PC-3 (cell line): ENCODE data around the gene EDRF1. TPM values are rescaled to one million over a fixed set of nuclear protein-coding genes. Genes with fewer than 3 reads are reported as not detected.

Source experiments
- ATAC-seq: fragments of 200-7000 bp; cut with Tn5 transposase; 2 replicates; pipeline ENCODE4 v1.9.1; 2020; ENCODE audit warnings: mild to moderate bottlenecking, moderate library complexity
- BruUV-seq: library from RNA; stranded (reverse); fragments of 400-500 nt; replicated peaks from 2 replicates; lab custom pipeline; 2021; lab: Mats Ljungman, UMichigan
- CTCF ChIA-PET: fragments of 300-600 bp; sonication (Branson Sonifier 250); formaldehyde crosslinking; loops from one replicate; lab custom pipeline; 2022; ENCODE audit warnings: antibody characterized with exemption; lab: Charles Lee
- POLR2A ChIA-PET: fragments of 300-600 bp; sonication (Branson Sonifier 250); formaldehyde crosslinking; loops from one replicate; lab custom pipeline; 2022; ENCODE audit warnings: antibody characterized with exemption; ENCODE audit not compliant: unreplicated experiment; lab: Charles Lee
- DNase-seq: peaks from one replicate; pipeline ENCODE4 v3.0.0-alpha.2; 2015
- H2AFZ ChIP-seq: fragments of 300-600 bp; sonication (generic); 2 replicates; pipeline ENCODE4 v1.6.0; 2016; ENCODE audit warnings: antibody characterized with exemption, low read length
- H3F3A ChIP-seq: fragments of 300-600 bp; sonication (generic); one replicate; pipeline ENCODE4 v1.6.0; 2017; ENCODE audit warnings: antibody characterized with exemption, low read length, control low read depth, mild to moderate bottlenecking; ENCODE audit not compliant: unreplicated experiment
- H3K27ac ChIP-seq: fragments of 300-600 bp; sonication (generic); 2 replicates; pipeline ENCODE4 v1.5.1; 2016; ENCODE audit warnings: mild to moderate bottlenecking, low read length
- H3K27me3 ChIP-seq: fragments of 300-600 bp; sonication (generic); 2 replicates; pipeline ENCODE4 v1.6.1; 2016; ENCODE audit warnings: low read length, mixed read lengths
- H3K36me3 ChIP-seq: fragments of 300-600 bp; sonication (generic); 2 replicates; pipeline ENCODE4 v1.6.1; 2016; ENCODE audit warnings: low read depth, mixed run types, low read length, mixed read lengths
- H3K4me1 ChIP-seq: fragments of 300-600 bp; sonication (generic); 2 replicates; pipeline ENCODE4 v1.5.1; 2016; ENCODE audit warnings: low read length; ENCODE audit not compliant: insufficient read depth
- H3K4me2 ChIP-seq: fragments of 300-600 bp; sonication (generic); 2 replicates; pipeline ENCODE4 v1.6.0; 2016; ENCODE audit warnings: low read length
- H3K4me3 ChIP-seq: fragments of 300-600 bp; sonication (generic); 2 replicates; pipeline ENCODE4 v1.5.1; 2016; ENCODE audit warnings: mild to moderate bottlenecking, low read length, mixed read lengths
- H3K79me2 ChIP-seq: fragments of 300-600 bp; sonication (generic); 2 replicates; pipeline ENCODE4 v1.6.1; 2017; ENCODE audit warnings: low read length, mixed read lengths
- H3K9ac ChIP-seq: fragments of 300-600 bp; sonication (generic); 2 replicates; pipeline ENCODE4 v1.6.0; 2016; ENCODE audit warnings: mild to moderate bottlenecking, low read length
- H3K9me2 ChIP-seq: fragments of 300-600 bp; sonication (generic); replicated peaks from 2 replicates; pipeline ENCODE4 v1.6.1; 2016; ENCODE audit warnings: mixed run types, low read length, mixed read lengths
- H3K9me3 ChIP-seq: fragments of 300-600 bp; sonication (generic); 2 replicates; pipeline ENCODE4 v1.6.1; 2016; ENCODE audit warnings: low read length, mixed read lengths
- H4K20me1 ChIP-seq: fragments of 300-600 bp; sonication (generic); 2 replicates; pipeline ENCODE4 v1.6.1; 2016; ENCODE audit warnings: low read length, mixed read lengths
- EZH2 ChIP-seq: fragments of 300-600 bp; sonication (generic); IDR thresholded peaks from one replicate; pipeline ENCODE4 v1.6.1; 2017; ENCODE audit warnings: antibody characterized with exemption, mild to moderate bottlenecking, low read length; ENCODE audit not compliant: unreplicated experiment
- EZH2phosphoT487 ChIP-seq: fragments of 300-600 bp; sonication (generic); IDR thresholded peaks from 2 replicates; pipeline ENCODE4 v1.6.1; 2018; ENCODE audit warnings: mild to moderate bottlenecking, antibody characterized with exemption, low read length, borderline replicate concordance
- intact Hi-C: fragments of 100-400 bp; cut with micrococcal nuclease; formaldehyde crosslinking; loops from 2 replicates; pipeline ENCODE4 v1.9.0; 2023
- total RNA-seq: library from RNA; depleted of rRNA; stranded (reverse); fragments of >200 nt; gene quantifications from 2 replicates; pipeline ENCODE4 v1.2.3, GENCODE V29; 2014
- TF ChIP-seq, protein P1 (sequence below): fragments of 300-600 bp; sonication (generic); conservative IDR thresholded peaks from 2 replicates; pipeline ENCODE4 v1.5.1; 2017; ENCODE audit warnings: antibody characterized with exemption, low read depth, mild to moderate bottlenecking, low read length

EDRF1 gene
- total RNA-seq, 1 experiment from 2014 or later, result 17.7 TPM

DNA sequence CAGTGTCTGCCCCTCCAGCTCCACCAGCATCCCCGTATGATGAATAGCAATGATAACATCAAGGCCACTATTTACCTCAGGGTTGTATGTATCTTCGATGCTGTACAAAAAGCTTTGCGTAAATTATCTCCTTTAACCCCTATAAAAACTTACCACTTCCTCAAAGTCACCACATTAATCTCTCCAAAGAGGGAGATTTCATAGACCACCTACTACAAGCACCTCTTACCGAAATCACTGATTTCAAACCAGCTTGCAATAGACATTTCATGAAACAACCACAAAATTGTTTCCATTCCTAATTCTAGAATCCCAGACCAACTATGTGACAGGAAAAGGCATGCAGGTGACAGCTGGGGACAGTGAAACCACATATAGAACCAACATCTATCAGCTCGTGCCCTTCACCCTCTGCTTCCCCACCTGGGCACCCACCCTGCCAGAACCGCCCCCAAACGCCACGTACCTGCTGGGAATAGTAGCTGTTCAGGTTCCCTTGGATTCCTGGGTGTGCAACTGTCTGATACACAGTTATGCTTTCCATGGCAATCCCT, 76.2 kb downstream of the EDRF1 start:
- Histone ChIP-seq H3K27ac (no peak overlapping the region), H3K9me2 (no peaks in the 10 kb centered on the region), H3K79me2 (no peaks in the 10 kb centered on the region), H3K4me1 (no peaks in the 10 kb centered on the region), H3K4me3 (no peak overlapping the region), H3K9me3 (no peaks in the 10 kb centered on the region), H3K4me2 (no peak overlapping the region), H3K9ac (no peak overlapping the region), H3K36me3 (no peaks in the 10 kb centered on the region), H4K20me1 (no peaks in the 10 kb centered on the region), H3K27me3 (no peaks in the 10 kb centered on the region), H2AFZ (no peak overlapping the region), H3F3A (no peaks in the 10 kb centered on the region)
- intact Hi-C loops, result no loop called here
- CTCF ChIA-PET, result no interaction called here
- POLR2A ChIA-PET, result no interaction called here
- BruUV-seq, result no TSS peak
- TF ChIP-seq, protein P1, sequence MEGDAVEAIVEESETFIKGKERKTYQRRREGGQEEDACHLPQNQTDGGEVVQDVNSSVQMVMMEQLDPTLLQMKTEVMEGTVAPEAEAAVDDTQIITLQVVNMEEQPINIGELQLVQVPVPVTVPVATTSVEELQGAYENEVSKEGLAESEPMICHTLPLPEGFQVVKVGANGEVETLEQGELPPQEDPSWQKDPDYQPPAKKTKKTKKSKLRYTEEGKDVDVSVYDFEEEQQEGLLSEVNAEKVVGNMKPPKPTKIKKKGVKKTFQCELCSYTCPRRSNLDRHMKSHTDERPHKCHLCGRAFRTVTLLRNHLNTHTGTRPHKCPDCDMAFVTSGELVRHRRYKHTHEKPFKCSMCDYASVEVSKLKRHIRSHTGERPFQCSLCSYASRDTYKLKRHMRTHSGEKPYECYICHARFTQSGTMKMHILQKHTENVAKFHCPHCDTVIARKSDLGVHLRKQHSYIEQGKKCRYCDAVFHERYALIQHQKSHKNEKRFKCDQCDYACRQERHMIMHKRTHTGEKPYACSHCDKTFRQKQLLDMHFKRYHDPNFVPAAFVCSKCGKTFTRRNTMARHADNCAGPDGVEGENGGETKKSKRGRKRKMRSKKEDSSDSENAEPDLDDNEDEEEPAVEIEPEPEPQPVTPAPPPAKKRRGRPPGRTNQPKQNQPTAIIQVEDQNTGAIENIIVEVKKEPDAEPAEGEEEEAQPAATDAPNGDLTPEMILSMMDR, result no peak
- TF ChIP-seq EZH2phosphoT487 (no peak), EZH2 (no peak)
- ATAC-seq (no peak), DNase-seq (no peak)

DNA sequence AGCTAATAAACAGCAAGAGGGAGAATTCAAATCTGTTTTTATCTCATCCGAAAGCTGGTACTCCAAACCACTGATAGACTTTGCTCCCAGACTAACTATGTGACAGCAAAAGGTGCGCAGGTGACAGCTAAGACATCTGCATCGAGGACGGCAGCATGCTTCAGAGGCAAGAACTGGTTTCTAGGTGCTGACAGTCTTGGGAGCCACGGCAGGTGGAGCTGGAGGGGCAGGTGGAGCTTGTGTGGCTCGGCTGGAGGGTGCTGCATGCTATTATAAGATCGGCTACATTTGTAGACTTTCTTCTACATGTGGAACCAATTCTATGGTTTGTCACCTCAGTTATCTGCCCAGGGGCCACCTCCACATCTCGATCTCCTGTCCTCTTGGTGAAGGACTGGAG, 77.9 kb downstream of the EDRF1 start:
- H3K36me3 ChIP-seq, result no peaks in the 10 kb centered on the region
- TF ChIP-seq, protein P1, result no peak
- TF ChIP-seq EZH2, result no peak
- TF ChIP-seq EZH2phosphoT487, result no peak

DNA sequence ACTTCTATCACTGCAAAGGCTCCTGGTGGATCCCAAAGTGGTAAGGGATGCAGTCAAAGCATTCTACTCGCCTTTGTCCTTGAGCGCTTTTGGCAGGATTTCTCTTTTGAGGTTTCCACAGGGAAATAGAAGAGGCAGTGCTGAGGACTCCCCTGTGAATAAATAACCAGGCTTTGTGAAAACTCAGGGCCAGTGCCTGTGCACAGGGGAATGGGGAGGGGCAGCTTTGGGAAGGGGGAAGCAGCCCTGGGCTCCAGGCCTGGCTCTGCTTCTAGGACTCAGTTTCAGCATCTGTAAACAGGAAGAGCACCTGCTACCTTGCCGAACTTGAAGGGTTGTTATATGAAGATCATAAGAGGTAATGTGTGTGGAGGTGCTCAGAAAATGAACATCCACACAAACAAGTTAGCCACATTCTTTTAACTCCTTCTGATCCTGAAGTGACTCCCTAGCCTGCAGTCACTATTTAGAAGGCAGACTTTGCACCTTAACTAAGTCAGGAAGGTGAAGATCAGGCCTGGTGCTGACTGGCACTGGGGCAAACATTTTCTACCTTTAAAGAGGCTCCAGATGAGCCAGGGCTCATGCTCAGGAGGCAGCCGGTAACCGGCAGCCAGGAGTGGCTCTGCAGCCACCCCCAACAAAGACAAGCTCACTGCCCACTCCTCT, 78.6 kb downstream of the EDRF1 start:
- no peaks in the 10 kb centered on the region for H3K79me2 ChIP-seq
- no peak overlapping the region for H3K27ac ChIP-seq
- intact Hi-C loops, result no loop called here
- H3K4me1 ChIP-seq, result no peaks in the 10 kb centered on the region
- no peak overlapping the region for H3K9ac ChIP-seq
- no peaks in the 10 kb centered on the region for H3K27me3 ChIP-seq
- ChIA-PET POLR2A (no interaction called here), CTCF (no interaction called here)
- TF ChIP-seq EZH2phosphoT487 (no peak), EZH2 (no peak)
- TF ChIP-seq, protein P1, result no peak
- H3K4me2 ChIP-seq, result no peak overlapping the region
- no peak overlapping the region for H3K4me3 ChIP-seq
- no peaks in the 10 kb centered on the region for H3K36me3 ChIP-seq
- H4K20me1 ChIP-seq, result no peaks in the 10 kb centered on the region
- no peaks in the 10 kb centered on the region for H3F3A ChIP-seq
- H3K9me2 ChIP-seq, result no peaks in the 10 kb centered on the region
- DNase-seq, result no peak
- no peak overlapping the region for H2AFZ ChIP-seq
- H3K9me3 ChIP-seq, result no peaks in the 10 kb centered on the region
- no peak for ATAC-seq
- BruUV-seq, result no TSS peak

More for the DNA sequence above, 77.9 kb downstream of the EDRF1 start:
- DNase-seq (no peak), ATAC-seq (no peak)
- Histone ChIP-seq H3K4me3 (no peak overlapping the region), H3K9me3 (no peaks in the 10 kb centered on the region), H3K9me2 (no peaks in the 10 kb centered on the region), H3F3A (no peaks in the 10 kb centered on the region), H3K9ac (no peak overlapping the region), H3K27me3 (no peaks in the 10 kb centered on the region), H2AFZ (no peak overlapping the region), H3K4me1 (no peaks in the 10 kb centered on the region), H3K27ac (no peak overlapping the region), H3K4me2 (no peak overlapping the region), H3K79me2 (no peaks in the 10 kb centered on the region), H4K20me1 (no peaks in the 10 kb centered on the region)
- no TSS peak for BruUV-seq
- ChIA-PET POLR2A (no interaction called here), CTCF (no interaction called here)
- intact Hi-C loops, result no loop called here
